ENCODE measurements around the gene VRK3. TPM values are rescaled to one million over a fixed set of nuclear protein-coding genes. Genes with fewer than 3 reads are reported as not detected.

Gene VRK3
- total RNA-seq, 3 donors from 2014 or later, result 24.2 to 42.0 (median 40.3) TPM

GRCh38 chr19:50001775-50002174, 23.4 kb downstream of the VRK3 start:
- Histone ChIP-seq H3K36me3 (peaks cover 8% of the 10 kb centered on the region), H3K27me3 (no peaks in the 10 kb centered on the region), H3K9me3 (no peaks in the 10 kb centered on the region), H3K4me3 (no peak overlapping the region), H3K27ac (no peak overlapping the region), H3K4me1 (no peaks in the 10 kb centered on the region)
- no peak for DNase-seq (ENCODE audit: low spot score in 2 of 2)
- intact Hi-C loops (cut with DNase I; ENCODE audit: low total_unique reads), result no loop called here
- no peak for TF ChIP-seq POLR2AphosphoS5 (IDR thresholded peaks at IDR 0.05)
- no peak for TF ChIP-seq CTCF (IDR thresholded peaks at IDR 0.05)
- TF ChIP-seq POLR2A (IDR thresholded peaks at IDR 0.05), result no peak

GRCh38 chr19:50000841-50001557, 24.2 kb downstream of the VRK3 start:
- intact Hi-C loops (cut with DNase I; ENCODE audit: low total_unique reads), result no loop called here
- TF ChIP-seq CTCF (IDR thresholded peaks at IDR 0.05) (no peak), POLR2A (IDR thresholded peaks at IDR 0.05) (no peak), POLR2AphosphoS5 (IDR thresholded peaks at IDR 0.05) (no peak)

GRCh38 chr19:50000038-50000840, 24.9 kb downstream of the VRK3 start:
- Histone ChIP-seq H3K4me1 (no peaks in the 10 kb centered on the region), H3K36me3 (peaks cover 9% of the 10 kb centered on the region), H3K27ac (no peak overlapping the region), H3K27me3 (no peaks in the 10 kb centered on the region), H3K9me3 (no peaks in the 10 kb centered on the region), H3K4me3 (no peak overlapping the region)
- no peak for DNase-seq (ENCODE audit: low spot score in 2 of 2)
- intact Hi-C loops (cut with DNase I; ENCODE audit: low total_unique reads), result no loop called here
- TF ChIP-seq POLR2AphosphoS5 (IDR thresholded peaks at IDR 0.05), result no peak
- TF ChIP-seq POLR2A (IDR thresholded peaks at IDR 0.05), result no peak
- TF ChIP-seq CTCF (IDR thresholded peaks at IDR 0.05), result no peak

More at GRCh38 chr19:50000841-50001557, 24.2 kb downstream of the VRK3 start:
- Histone ChIP-seq H3K36me3 (peaks cover 8% of the 10 kb centered on the region), H3K9me3 (no peaks in the 10 kb centered on the region), H3K4me1 (no peaks in the 10 kb centered on the region), H3K4me3 (no peak overlapping the region), H3K27me3 (no peaks in the 10 kb centered on the region), H3K27ac (no peak overlapping the region)
- no peak for DNase-seq (ENCODE audit: low spot score in 2 of 2)

GRCh38 chr19:49999371-50000010, 25.7 kb downstream of the VRK3 start:
- H3K4me1 ChIP-seq, result no peaks in the 10 kb centered on the region
- TF ChIP-seq POLR2A (IDR thresholded peaks at IDR 0.05), result no peak
- no peak for TF ChIP-seq CTCF (IDR thresholded peaks at IDR 0.05)
- TF ChIP-seq POLR2AphosphoS5 (IDR thresholded peaks at IDR 0.05), result no peak
- H3K9me3 ChIP-seq, result no peaks in the 10 kb centered on the region
- H3K36me3 ChIP-seq, result peaks cover 16% of the 10 kb centered on the region
- no peak overlapping the region for H3K4me3 ChIP-seq
- intact Hi-C loops (cut with DNase I; ENCODE audit: low total_unique reads), result no loop called here
- H3K27me3 ChIP-seq, result no peaks in the 10 kb centered on the region
- H3K27ac ChIP-seq, result no peak overlapping the region
- DNase-seq (ENCODE audit: low spot score in 2 of 2), result no peak
